Panc1 (cell line): ENCODE data around the gene LRMDA. TPM values are rescaled to one million over a fixed set of nuclear protein-coding genes. Genes with fewer than 3 reads are reported as not detected.

Experiments
- ATAC-seq: fragments of 200-7000 bp; cut with Tn5 transposase; 2 replicates; pipeline ENCODE4 v1.9.1; 2020; ENCODE audit warnings: mild to moderate bottlenecking, moderate library complexity
- BruUV-seq: library from RNA; stranded (reverse); fragments of 400-500 nt; replicated peaks from 2 replicates; lab custom pipeline; 2021; lab: Mats Ljungman, UMichigan
- CTCF ChIA-PET: fragments of 300-600 bp; sonication (Branson Sonifier 250); formaldehyde crosslinking; loops from one replicate; lab custom pipeline; 2022; ENCODE audit warnings: antibody characterized with exemption; lab: Charles Lee
- POLR2A ChIA-PET: fragments of 300-600 bp; sonication (Branson Sonifier 250); formaldehyde crosslinking; loops from one replicate; lab custom pipeline; 2022; ENCODE audit warnings: antibody characterized with exemption; lab: Charles Lee
- DNase-seq: peaks from one replicate; pipeline ENCODE4 v3.0.0-alpha.2; 2010; ENCODE audit warnings: low read depth, low spot score
- H3K27ac ChIP-seq: 2 replicates; pipeline ENCODE4 v1.5.1; 2011; ENCODE audit warnings: mild to moderate bottlenecking, low read length, inconsistent platforms
- H3K27me3 ChIP-seq: fragments of 200-500 bp; sonication (Bioruptor generic); 2 replicates; pipeline ENCODE4 v1.6.0; 2014; ENCODE audit warnings: low read length, inconsistent platforms; ENCODE audit not compliant: control insufficient read depth, insufficient read depth
- H3K36me3 ChIP-seq: fragments of 200-500 bp; sonication (Bioruptor generic); 2 replicates; pipeline ENCODE4 v1.5.1; 2014; ENCODE audit warnings: inconsistent platforms, mild to moderate bottlenecking, low read length, moderate library complexity; ENCODE audit not compliant: control insufficient read depth, insufficient read depth
- H3K4me1 ChIP-seq: 2 replicates; pipeline ENCODE4 v1.5.1; 2011; ENCODE audit warnings: inconsistent platforms, mild to moderate bottlenecking, low read length, moderate library complexity; ENCODE audit not compliant: control insufficient read depth, insufficient read depth
- H3K4me3 ChIP-seq, 2 experiments: 2 replicates each; pipeline ENCODE4 v1.5.1; 2011 to 2012; ENCODE audit warnings: low read depth in 2 of 2, low read length in 2 of 2, mild to moderate bottlenecking in 2 of 2, inconsistent platforms in 1 of 2, moderate library complexity in 1 of 2
- H3K9me3 ChIP-seq: fragments of 200-500 bp; sonication (Bioruptor generic); 2 replicates; pipeline ENCODE4 v1.5.1; 2014; ENCODE audit warnings: low read depth, mild to moderate bottlenecking, inconsistent platforms, low read length, moderate library complexity; ENCODE audit not compliant: control insufficient read depth, insufficient read depth
- POLR2AphosphoS5 ChIP-seq: IDR thresholded peaks from 2 replicates; pipeline ENCODE4 v1.6.1; 2012; ENCODE audit warnings: mild to moderate bottlenecking, low read depth, low read length, moderate library complexity
- SIN3A ChIP-seq: IDR thresholded peaks from 2 replicates; pipeline ENCODE4 v1.6.1; 2012; ENCODE audit warnings: low read depth, mild to moderate bottlenecking, low read length, moderate library complexity, borderline replicate concordance; ENCODE audit not compliant: insufficient read depth
- TCF7L2 ChIP-seq: IDR thresholded peaks from 2 replicates; pipeline ENCODE4 v1.6.1; 2011; ENCODE audit warnings: mild to moderate bottlenecking, low read depth, low read length, inconsistent platforms
- in situ Hi-C: cut with HindIII; loops from 2 replicates; pipeline ENCODE4 v1.10.0; 2016; ENCODE audit warnings: low sequenced_read_pairs, low pct_unique_long_range_greater_than_20kb
- intact Hi-C: fragments of 100-400 bp; cut with micrococcal nuclease; formaldehyde crosslinking; loops from one replicate; pipeline ENCODE4 v1.10.0; 2022; ENCODE audit not compliant: unreplicated experiment
- total RNA-seq: library from RNA; stranded (reverse); gene quantifications from one replicate; pipeline ENCODE4 v1.2.1, GENCODE V29; 2021; ENCODE audit not compliant: unreplicated experiment
- TF ChIP-seq, protein P1 (sequence below): fragments of 450-650 bp; IDR thresholded peaks from 2 replicates; pipeline ENCODE4 v1.5.1; 2017; ENCODE audit warnings: mild to moderate bottlenecking
- TF ChIP-seq, protein P2 (sequence below), 2 experiments: IDR thresholded peaks; 2 replicates each; pipeline ENCODE4 v1.6.1; 2011 to 2012; ENCODE audit warnings: low read depth in 2 of 2, control low read depth in 1 of 2, low read length in 1 of 2, mild to moderate bottlenecking in 1 of 2, moderate library complexity in 1 of 2; ENCODE audit not compliant: insufficient read depth in 1 of 2

LRMDA gene
- total RNA-seq, 1 experiment from 2014 or later: 1.2 TPM

DNA sequence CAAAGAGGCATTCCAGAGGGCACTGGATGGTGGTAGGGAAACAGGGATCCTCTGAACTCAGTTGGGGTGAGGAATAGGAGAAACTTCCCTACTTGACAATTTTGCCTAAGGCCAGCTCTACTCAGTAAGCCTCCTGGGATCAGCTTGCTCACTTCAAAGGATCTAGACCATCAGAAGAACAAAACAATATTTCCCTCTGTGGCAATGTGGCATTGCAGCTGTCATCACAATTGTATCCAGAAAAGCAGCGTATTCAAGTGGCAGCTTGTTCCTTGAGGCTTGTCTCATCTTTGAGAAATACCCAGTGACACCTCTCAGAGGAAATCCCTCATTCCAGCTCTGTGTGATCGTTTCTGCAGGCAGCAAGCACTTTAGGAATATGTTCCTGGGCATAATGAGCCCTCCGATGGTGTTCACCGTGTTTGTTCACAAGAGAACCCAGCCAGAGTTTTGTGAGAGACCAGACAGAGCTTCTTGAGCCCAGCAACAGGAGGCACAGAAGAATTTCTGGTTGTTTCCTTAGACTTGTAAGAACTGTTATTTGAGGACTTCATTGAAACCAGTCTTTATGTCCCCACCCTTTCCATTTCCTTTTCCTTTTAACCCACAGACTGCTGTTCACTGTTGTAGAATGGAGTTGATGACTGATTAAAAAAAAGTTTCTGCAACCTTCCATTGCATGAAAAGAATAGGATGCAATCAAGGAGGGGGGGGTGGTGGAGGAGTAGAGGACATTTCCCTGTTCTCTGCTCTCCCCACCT is 747.3 kb downstream of the LRMDA start:
- H3K36me3 ChIP-seq: no peaks in the 10 kb centered on the region
- H3K9me3 ChIP-seq: no peaks in the 10 kb centered on the region
- no peaks in the 10 kb centered on the region for H3K4me1 ChIP-seq
- no TSS peak for BruUV-seq
- ATAC-seq (no peak), DNase-seq (no peak)
- CTCF ChIA-PET: no interaction called here
- H3K27me3 ChIP-seq: no peaks in the 10 kb centered on the region; the same call in 1 of the 2 replicates
- no peak overlapping the region for H3K4me3 ChIP-seq
- in situ Hi-C loops (no loop called here), intact Hi-C loops (no loop called here)
- no peak overlapping the region for H3K27ac ChIP-seq
- TF ChIP-seq, protein P1, sequence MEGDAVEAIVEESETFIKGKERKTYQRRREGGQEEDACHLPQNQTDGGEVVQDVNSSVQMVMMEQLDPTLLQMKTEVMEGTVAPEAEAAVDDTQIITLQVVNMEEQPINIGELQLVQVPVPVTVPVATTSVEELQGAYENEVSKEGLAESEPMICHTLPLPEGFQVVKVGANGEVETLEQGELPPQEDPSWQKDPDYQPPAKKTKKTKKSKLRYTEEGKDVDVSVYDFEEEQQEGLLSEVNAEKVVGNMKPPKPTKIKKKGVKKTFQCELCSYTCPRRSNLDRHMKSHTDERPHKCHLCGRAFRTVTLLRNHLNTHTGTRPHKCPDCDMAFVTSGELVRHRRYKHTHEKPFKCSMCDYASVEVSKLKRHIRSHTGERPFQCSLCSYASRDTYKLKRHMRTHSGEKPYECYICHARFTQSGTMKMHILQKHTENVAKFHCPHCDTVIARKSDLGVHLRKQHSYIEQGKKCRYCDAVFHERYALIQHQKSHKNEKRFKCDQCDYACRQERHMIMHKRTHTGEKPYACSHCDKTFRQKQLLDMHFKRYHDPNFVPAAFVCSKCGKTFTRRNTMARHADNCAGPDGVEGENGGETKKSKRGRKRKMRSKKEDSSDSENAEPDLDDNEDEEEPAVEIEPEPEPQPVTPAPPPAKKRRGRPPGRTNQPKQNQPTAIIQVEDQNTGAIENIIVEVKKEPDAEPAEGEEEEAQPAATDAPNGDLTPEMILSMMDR: no peak
- no peak for TF ChIP-seq TCF7L2
- TF ChIP-seq, protein P2, sequence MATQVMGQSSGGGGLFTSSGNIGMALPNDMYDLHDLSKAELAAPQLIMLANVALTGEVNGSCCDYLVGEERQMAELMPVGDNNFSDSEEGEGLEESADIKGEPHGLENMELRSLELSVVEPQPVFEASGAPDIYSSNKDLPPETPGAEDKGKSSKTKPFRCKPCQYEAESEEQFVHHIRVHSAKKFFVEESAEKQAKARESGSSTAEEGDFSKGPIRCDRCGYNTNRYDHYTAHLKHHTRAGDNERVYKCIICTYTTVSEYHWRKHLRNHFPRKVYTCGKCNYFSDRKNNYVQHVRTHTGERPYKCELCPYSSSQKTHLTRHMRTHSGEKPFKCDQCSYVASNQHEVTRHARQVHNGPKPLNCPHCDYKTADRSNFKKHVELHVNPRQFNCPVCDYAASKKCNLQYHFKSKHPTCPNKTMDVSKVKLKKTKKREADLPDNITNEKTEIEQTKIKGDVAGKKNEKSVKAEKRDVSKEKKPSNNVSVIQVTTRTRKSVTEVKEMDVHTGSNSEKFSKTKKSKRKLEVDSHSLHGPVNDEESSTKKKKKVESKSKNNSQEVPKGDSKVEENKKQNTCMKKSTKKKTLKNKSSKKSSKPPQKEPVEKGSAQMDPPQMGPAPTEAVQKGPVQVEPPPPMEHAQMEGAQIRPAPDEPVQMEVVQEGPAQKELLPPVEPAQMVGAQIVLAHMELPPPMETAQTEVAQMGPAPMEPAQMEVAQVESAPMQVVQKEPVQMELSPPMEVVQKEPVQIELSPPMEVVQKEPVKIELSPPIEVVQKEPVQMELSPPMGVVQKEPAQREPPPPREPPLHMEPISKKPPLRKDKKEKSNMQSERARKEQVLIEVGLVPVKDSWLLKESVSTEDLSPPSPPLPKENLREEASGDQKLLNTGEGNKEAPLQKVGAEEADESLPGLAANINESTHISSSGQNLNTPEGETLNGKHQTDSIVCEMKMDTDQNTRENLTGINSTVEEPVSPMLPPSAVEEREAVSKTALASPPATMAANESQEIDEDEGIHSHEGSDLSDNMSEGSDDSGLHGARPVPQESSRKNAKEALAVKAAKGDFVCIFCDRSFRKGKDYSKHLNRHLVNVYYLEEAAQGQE (IDR thresholded peaks at IDR 0.05; ENCODE audit: insufficient read depth in 1 of 2, low read depth in 2 of 2, low read length in 1 of 2): no peak
- TF ChIP-seq SIN3A: no peak
- TF ChIP-seq POLR2AphosphoS5: no peak
- POLR2A ChIA-PET: no interaction called here

DNA sequence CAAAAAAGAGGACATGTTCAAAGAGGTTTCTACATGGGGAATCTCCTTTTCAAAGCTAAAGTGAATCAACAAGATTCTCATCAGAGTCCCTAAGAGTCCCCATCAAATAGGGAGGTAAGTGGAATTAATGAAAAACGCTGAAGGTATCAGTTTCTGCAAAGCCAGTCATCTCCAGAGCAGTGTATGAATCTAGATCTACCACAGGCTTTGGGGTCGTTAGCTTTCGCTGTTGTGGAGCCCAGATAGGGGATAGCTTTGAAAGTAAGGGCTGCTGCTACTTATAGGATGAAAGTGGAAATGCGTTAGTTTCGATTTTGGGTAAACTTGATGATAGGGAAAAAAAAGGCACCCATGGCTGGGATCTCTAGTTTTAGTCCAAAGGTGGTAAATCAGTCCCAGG is 748.4 kb downstream of the LRMDA start:
- TF ChIP-seq POLR2AphosphoS5: no peak
- TF ChIP-seq, protein P2 (IDR thresholded peaks at IDR 0.05; ENCODE audit: insufficient read depth in 1 of 2, low read depth in 2 of 2, low read length in 1 of 2): no peak
- TF ChIP-seq, protein P1: no peak
- no peak for TF ChIP-seq TCF7L2
- no peak for TF ChIP-seq SIN3A
- Histone ChIP-seq H3K4me3 (no peak overlapping the region), H3K36me3 (no peaks in the 10 kb centered on the region), H3K4me1 (no peaks in the 10 kb centered on the region), H3K9me3 (no peaks in the 10 kb centered on the region), H3K27ac (no peak overlapping the region), H3K27me3 (no peaks in the 10 kb centered on the region; the same call in 1 of the 2 replicates)
- ChIA-PET CTCF (no interaction called here), POLR2A (no interaction called here)
- intact Hi-C loops: no loop called here
- in situ Hi-C loops: no loop called here
- no TSS peak for BruUV-seq
- DNase-seq (no peak), ATAC-seq (no peak)
